Lower leg skin (tissue), 4 donors: ENCODE measurements around the gene UBN1. TPM values are rescaled to one million over a fixed set of nuclear protein-coding genes. Genes with fewer than 3 reads are reported as not detected.

Experiments used
- DNase-seq, 2 donors: peaks; one replicate each; pipeline ENCODE4 v3.0.0-alpha.2; 2019; ENCODE audit warnings: low spot score in 2 of 2
- H3K4me3 ChIP-seq: fragments of 200-600 bp; sonication (generic); 2 replicates; pipeline ENCODE4 v1.5.1; 2017; ENCODE audit warnings: mild to moderate bottlenecking, low read depth; ENCODE audit not compliant: poor library complexity, severe bottlenecking
- CTCF ChIP-seq, 3 donors: fragments of 450-650 bp; IDR thresholded peaks; one replicate each; pipeline ENCODE4 v1.5.1; 2016; ENCODE audit warnings: antibody characterized with exemption in 3 of 3, mild to moderate bottlenecking in 3 of 3, moderate library complexity in 2 of 3
- POLR2A ChIP-seq, 2 donors: fragments of 450-650 bp; IDR thresholded peaks; one replicate each; pipeline ENCODE4 v1.6.1; 2016 to 2017; ENCODE audit warnings: antibody characterized with exemption in 2 of 2, mild to moderate bottlenecking in 1 of 2, moderate library complexity in 1 of 2
- WGBS, 2 donors: methylation state at CpG; one replicate each; pipeline ENCODE4 v1.1.5; 2018; 5-methylcytosine and 5-hydroxymethylcytosine counted together
- intact Hi-C: fragments of 100-400 bp; cut with DNase I; formaldehyde crosslinking; loops from one replicate; pipeline ENCODE4 v1.15.0; 2023; ENCODE audit warnings: low total_unique reads
- total RNA-seq, 4 donors: library from RNA; depleted of rRNA; stranded (reverse); fragments of >200 nt; gene quantifications; one replicate each; pipeline ENCODE4 v1.1.0, GENCODE V29; 2016

UBN1 gene
- total RNA-seq, 4 donors from 2014 or later = 20.7 to 38.3 (median 27.9) TPM

- TF ChIP-seq CTCF (IDR thresholded peaks at IDR 0.05) (no peak), POLR2A (IDR thresholded peaks at IDR 0.05) (no peak)
- 94 to 98% methylated on average over 5 of the region's 5 CpGs for WGBS, 2 donors
- no peak overlapping the region for H3K4me3 ChIP-seq
- no peak for DNase-seq
- intact Hi-C loops = no loop called here
Observed at GRCh38 chr16:4886151-4886550, 38.9 kb downstream of the UBN1 start.

- intact Hi-C loops = no loop called here
- H3K4me3 ChIP-seq = no peak overlapping the region
- DNase-seq = no peak
- 83 to 88% methylated on average over 9 of the region's 9 CpGs for WGBS, 2 donors
- TF ChIP-seq CTCF (IDR thresholded peaks at IDR 0.05) (no peak), POLR2A (IDR thresholded peaks at IDR 0.05) (no peak)
Observed at GRCh38 chr16:4888428-4889135, 41.3 kb downstream of the UBN1 start.

GRCh38 chr16:4890026-4890425 is 42.7 kb downstream of the UBN1 start:
- intact Hi-C loops = no loop called here
- TF ChIP-seq CTCF (IDR thresholded peaks at IDR 0.05) = no peak
- TF ChIP-seq POLR2A (IDR thresholded peaks at IDR 0.05) = no peak
- no peak overlapping the region for H3K4me3 ChIP-seq
- DNase-seq = no peak
- 76 to 91% methylated on average over 11 of the region's 11 CpGs for WGBS, 2 donors

GRCh38 chr16:4890686-4891085 is 43.4 kb downstream of the UBN1 start:
- H3K4me3 ChIP-seq = no peak overlapping the region
- TF ChIP-seq POLR2A (IDR thresholded peaks at IDR 0.05) = no peak
- no peak for TF ChIP-seq CTCF (IDR thresholded peaks at IDR 0.05)
- intact Hi-C loops = no loop called here
- 89 to 93% methylated on average over 14 to 16 of the region's 16 CpGs for WGBS, 2 donors
- no peak for DNase-seq

GRCh38 chr16:4891097-4891885 is 44.0 kb downstream of the UBN1 start:
- WGBS, 2 donors = 85 to 87% methylated on average over 12 to 14 of the region's 16 CpGs
- intact Hi-C loops = no loop called here
- DNase-seq = no peak
- TF ChIP-seq POLR2A (IDR thresholded peaks at IDR 0.05) (no peak), CTCF (IDR thresholded peaks at IDR 0.05) (no peak)
- H3K4me3 ChIP-seq = no peak overlapping the region
